CD4-positive, alpha-beta T cell treated with Interleukin-6 at 100 ng/mL for 8 hours (primary cell): ENCODE results near the gene EEF1G.
"Not testable (repeated sequence)": the region's sequence is repeated elsewhere in the genome, so short reads cannot be mapped to it uniquely, and the experiment has no call there.

Source experiments
- DNase-seq: peaks from one replicate; pipeline ENCODE4 v3.0.0-alpha.2; 2020; ENCODE audit warnings: mixed read lengths, low spot score

The EEF1G gene

GRCh38 chr11:62577046-62577714 lies 3.5 kb upstream of the EEF1G start:
- no peak for DNase-seq

- DNase-seq = no peak
Observed at GRCh38 chr11:62575837-62576236, 2.1 kb upstream of the EEF1G start.

GRCh38 chr11:62575156-62575555 lies 1.5 kb upstream of the EEF1G start:
- DNase-seq = no peak

GRCh38 chr11:62574363-62575071 lies 826 bp upstream of the EEF1G start:
- DNase-seq = no peak

GRCh38 chr11:62573006-62573591 lies 592 bp downstream of the EEF1G start:
- DNase-seq = no peak

- DNase-seq = no peak
Observed at GRCh38 chr11:62572431-62572830, 1.3 kb downstream of the EEF1G start.

GRCh38 chr11:62571493-62571892 lies 2.2 kb downstream of the EEF1G start:
- DNase-seq = not testable (repeated sequence)

- not testable (repeated sequence) for DNase-seq
Observed at GRCh38 chr11:62570903-62571302, 2.8 kb downstream of the EEF1G start.

- no peak for DNase-seq
Observed at GRCh38 chr11:62569611-62570010, 4.1 kb downstream of the EEF1G start.

- DNase-seq = no peak
Observed at GRCh38 chr11:62567018-62567633, 6.6 kb downstream of the EEF1G start.

GRCh38 chr11:62566247-62566646 lies 7.4 kb downstream of the EEF1G start:
- no peak for DNase-seq

- DNase-seq = no peak
Observed at GRCh38 chr11:62565100-62565802, 8.4 kb downstream of the EEF1G start.

- DNase-seq = not testable (repeated sequence)
Observed at GRCh38 chr11:62561677-62562230, 11.9 kb downstream of the EEF1G start.

- peak; percentile 79 for DNase-seq
Observed at GRCh38 chr11:62560566-62561103, 13.1 kb downstream of the EEF1G start.

GRCh38 chr11:62559626-62560025 lies 14.1 kb downstream of the EEF1G start:
- DNase-seq = not testable (repeated sequence)

- DNase-seq = no peak
Observed at GRCh38 chr11:62559204-62559603, 14.5 kb downstream of the EEF1G start.

- DNase-seq = no peak
Observed at GRCh38 chr11:62558669-62559068, 15.0 kb downstream of the EEF1G start.

- peak; percentile 76 for DNase-seq
Observed at GRCh38 chr11:62556875-62557631, 16.6 kb downstream of the EEF1G start.

- peak; percentile 90 for DNase-seq
Observed at GRCh38 chr11:62556108-62556874, 17.4 kb downstream of the EEF1G start.
